Colon (tissue), 2 donors: ENCODE data around the gene ABCB1.
"Not testable (repeated sequence)": the region's sequence is repeated elsewhere in the genome, so short reads cannot be mapped to it uniquely, and the experiment has no call there.

Source experiments
- FAIRE-seq: peaks from 2 replicates; lab custom pipeline; 2012; peaks lifted over from hg19 to GRCh38; lab: Jason Lieb, UNC
- donor health status: control.
- donor health status: control.

The ABCB1 gene

GRCh38 chr7:87469204-87469603 is 131.5 kb downstream of the ABCB1 start:
- FAIRE-seq = not testable (repeated sequence)

DNA sequence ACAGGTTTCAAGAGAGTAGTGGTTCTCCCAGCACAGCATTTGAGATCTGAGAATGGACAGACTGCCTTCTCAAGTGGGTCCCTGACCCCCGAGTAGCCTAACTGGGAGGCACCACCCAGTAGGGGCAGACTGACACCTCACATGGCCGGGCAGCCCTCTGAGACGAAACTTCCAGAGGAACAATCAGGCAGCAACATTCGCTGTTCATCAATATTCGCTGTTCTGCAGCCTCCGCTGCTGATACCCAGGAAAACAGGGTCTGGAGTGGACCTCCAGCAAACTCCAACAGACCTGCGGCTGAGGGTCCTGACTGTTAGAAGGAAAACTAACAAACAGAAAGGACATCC is 135.2 kb downstream of the ABCB1 start:
- not testable (repeated sequence) for FAIRE-seq

DNA sequence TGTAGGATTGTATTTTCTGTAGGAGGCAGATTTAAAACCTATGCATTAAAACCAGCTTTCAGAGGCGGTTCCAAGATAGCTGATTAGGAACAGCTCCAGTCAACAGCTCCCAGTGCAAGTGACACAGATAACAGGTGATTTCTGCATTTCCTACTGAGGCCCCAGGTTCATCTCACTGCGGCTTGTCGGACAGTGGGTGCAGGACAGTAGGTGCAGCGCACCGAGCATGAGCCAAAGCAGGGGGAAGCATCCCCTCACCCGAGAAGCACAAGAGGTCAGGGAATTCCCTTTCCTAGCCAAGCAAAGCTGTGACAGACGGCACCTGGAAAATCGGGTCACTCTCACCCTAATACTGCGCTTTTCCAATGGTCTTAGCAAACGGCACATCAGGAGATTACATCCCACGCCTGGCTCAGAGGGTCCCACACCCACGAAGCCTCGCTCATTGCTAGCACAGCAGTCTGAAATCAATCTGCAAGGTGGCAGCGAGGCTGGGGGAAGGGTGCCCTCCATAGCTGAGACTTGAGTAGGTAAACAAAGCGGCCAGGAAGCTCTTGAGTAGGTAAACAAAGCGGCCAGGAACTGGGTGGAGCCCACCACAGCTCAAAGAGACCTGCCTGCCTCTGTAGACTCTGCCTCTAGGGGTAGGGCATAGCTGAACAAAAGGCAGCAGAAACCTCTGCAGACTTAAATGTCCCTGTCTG is 135.7 kb downstream of the ABCB1 start:
- FAIRE-seq = not testable (repeated sequence)

GRCh38 chr7:87463982-87464381 is 136.7 kb downstream of the ABCB1 start:
- no peak for FAIRE-seq

DNA sequence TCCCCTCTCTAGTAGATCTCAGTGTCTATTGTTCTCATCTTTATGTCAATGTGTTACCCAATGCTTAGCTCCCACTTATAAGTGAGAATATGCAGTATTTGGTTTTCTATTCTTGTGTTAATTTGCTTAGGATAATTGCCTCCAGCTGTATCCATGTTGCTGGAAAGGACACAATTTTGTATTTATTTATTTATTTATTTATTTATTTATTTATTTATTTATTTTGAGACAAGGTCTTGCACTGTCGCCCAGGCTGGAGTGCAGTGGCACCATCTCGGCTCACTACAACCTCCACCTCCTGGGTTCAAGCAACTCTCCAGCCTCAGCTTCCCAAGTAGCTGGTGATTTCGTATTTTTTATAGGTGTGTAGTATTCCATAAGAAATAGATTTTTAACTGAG is 140.2 kb downstream of the ABCB1 start:
- not testable (repeated sequence) for FAIRE-seq

DNA sequence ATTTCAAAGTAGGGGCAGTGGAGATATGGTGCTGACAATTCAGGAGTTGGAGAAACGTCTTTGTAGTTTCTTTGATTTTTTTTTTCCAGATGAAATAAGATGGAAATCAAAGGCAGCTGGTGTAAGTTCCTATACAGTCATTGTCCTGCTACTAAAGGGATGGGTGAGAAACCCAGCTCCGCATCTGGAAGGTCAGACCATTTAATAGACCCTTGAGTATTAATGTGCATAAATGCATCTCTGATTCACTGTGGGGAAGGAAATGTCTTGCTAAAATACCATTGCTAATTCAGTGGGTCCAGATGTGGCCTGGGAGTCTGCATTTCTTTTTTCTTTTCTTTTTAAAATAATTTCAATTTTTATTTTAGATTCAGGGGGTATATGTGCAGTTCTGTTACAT is 140.7 kb downstream of the ABCB1 start:
- no peak for FAIRE-seq

GRCh38 chr7:87458148-87458547 is 142.5 kb downstream of the ABCB1 start:
- FAIRE-seq = no peak

GRCh38 chr7:87456247-87456646 is 144.4 kb downstream of the ABCB1 start:
- no peak for FAIRE-seq
